Endothelial cell of hepatic sinusoid (primary cell): ENCODE data around the gene NUP88.

ENCODE experiments used
- in situ Hi-C: cut with HindIII; loops from 2 replicates; pipeline ENCODE4 v1.10.0; 2017; ENCODE audit warnings: low sequenced_read_pairs

NUP88 gene

DNA sequence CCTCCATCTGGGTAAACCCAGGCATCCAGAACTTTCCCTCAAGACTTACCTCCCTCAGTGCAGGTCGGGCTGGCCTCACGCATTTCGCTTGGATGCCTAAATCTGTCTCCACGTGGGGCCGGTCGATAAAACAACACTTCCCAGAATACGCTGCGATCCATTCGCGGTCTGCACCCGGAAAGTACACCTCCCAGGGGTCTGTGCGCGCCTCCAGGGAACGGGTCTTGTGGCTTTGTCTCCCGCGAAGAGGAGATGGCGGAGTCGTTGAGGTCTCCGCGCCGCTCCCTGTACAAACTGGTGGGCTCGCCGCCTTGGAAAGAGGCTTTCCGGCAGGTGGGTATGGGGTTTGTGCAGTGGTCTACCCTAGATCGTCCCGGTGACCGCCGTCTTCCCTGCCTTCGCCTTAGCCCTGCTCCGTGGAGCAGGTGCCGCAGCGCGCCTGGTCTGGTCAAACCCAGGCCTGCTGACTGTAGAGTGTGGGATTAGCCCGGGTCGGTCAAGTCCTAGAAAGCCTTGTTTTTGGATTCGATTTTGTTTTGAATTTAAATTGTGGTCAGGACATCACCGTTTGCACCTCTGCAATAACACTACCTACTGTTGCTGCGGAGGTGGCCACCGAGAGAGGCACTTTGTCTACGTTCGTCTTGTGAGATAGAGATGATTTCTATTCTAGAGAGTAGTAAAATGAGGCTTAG, 644 bp upstream of the NUP88 start, which contains the start of gene RPAIN:
TSS of gene RPAIN (plus strand) at position 224 of the 695 bp plus-strand sequence. CDS start at position 253, 29 bp downstream.
- in situ Hi-C loops = no loop called here

DNA sequence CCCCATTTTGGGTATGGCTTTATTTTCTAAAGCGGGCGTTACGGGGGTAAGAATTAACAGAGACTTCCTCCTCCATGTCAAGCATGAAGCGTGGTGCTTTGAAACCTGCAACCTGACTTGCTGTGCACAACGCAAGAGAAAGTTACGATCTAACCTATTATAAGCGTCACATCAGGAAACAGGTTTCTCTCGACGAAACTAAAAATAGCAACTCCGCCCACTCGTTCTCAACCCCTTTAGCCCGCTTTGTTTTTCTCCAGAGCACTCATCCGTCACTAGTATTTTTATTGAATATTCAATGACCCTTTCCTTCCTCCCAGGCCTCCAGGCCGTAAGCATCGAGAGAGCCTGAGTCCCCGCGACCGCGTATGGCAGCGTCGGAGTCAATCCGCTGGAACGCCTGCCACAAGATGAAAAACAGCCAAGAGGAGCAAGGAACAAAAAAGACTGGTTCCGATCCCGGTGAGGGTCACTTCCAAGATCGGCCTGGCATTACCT, 555 bp downstream of the NUP88 start:
- in situ Hi-C loops = no loop called here

DNA sequence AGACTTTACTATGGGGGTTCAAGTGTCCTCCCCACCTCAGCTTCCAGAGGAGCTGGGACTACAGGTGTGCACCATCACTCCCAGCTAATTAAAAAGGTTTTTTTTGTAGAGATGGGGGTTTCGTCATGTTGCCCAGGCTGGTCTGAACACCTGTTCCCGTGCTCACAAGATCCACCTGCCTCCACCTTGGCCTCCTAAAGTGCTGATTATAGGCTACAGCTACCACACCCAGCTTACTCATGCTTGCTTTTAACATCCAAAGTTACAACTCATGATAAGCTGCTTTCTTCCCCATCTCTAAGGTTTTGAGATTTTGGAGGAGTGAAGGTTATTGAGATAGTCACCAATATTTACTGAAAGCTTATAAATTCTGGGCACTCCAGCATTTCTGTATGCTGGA, 2.6 kb downstream of the NUP88 start:
- in situ Hi-C loops = no loop called here

DNA sequence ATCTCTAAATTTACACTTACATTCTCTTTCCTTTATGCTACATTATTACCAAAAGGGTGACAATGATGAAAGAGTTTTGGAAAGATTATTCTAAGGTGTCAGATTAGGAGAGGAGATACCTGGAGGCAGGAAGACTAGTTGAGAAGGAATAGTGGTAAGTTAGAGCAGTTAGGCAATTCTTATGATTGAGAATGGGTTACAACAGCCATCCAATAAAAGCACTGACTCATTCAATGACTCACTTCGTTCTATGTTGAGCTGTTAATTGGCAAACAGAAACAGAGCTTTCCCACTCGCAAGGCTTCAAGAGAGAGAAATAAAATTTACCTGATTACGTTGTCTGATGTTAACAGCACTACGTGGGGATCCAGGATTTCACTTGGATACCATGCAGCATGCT, 5.8 kb downstream of the NUP88 start:
- in situ Hi-C loops = no loop called here

DNA sequence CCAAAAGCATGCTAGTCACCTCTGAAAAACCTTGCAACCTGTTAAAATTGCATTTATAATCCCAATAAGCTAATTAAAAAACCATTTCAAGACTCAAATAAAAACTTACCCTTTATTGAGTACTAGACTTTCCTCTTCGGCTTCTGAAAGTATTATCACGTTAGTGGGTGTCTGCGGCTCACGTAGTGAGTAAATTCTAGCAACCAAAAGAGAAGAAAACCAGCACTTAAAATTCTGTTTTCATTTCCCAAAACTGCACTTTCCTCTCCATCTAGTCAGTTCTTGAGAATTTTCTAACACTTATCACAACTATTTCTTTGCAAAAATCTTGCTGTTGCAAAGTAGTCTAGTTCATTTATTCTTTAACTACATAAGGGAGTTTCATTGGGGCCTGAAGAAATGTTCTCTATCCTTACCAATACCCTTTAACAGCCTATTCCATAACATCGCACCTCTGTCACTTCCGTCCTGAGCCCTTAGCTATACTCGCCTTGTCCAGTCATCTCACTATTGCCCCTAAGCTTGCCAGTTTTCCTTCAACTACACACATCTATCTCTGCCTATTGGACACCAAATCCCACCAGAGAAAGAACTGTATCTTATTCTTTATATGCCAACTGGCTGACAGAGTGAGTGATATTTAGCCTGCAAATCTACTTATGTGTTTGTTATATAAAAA, 8.7 kb downstream of the NUP88 start:
- in situ Hi-C loops = no loop called here

DNA sequence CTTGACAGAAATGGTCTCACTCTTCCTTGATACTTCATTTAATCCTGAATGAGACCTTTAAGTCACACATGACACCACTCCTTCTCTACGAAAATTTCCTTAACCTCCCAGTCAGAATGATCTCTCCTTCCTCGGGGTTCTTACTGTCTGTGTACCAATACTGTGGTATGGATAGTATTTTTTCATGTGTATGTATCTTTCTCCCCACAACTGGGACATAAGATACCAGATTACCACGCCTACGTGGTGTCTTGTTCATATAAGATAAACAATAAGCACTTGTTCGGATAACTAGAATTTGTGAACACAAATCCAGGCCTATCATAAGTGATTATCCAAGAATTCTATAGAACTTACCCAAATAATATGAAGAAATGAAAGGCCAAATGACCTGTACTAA, 11.3 kb downstream of the NUP88 start:
- in situ Hi-C loops = loop anchor here (5.0 kb wide), 1 partner anchor 46 kb away; no protein-coding TSS in a partner anchor

DNA sequence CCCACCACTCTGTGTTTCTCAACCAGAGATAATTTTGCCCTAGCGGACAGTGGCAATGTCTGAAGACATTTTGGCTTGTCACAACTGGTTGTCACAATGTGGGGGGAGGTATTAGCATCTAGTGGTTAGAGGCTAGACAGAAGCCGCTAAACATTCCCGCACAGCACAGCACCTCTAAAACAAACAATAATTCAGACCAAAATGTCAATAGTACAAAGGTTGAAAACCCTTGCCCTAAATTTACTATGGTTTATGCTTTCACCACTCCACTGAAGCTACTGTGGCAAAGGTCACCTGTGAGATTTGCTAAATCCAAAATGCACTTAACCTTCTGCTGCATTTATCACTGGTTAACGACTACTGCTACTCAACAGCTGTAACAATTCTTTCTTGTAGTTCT, 14.1 kb downstream of the NUP88 start:
- in situ Hi-C loops = loop anchor here (5.0 kb wide), 1 partner anchor 43 kb away; no protein-coding TSS in a partner anchor

DNA sequence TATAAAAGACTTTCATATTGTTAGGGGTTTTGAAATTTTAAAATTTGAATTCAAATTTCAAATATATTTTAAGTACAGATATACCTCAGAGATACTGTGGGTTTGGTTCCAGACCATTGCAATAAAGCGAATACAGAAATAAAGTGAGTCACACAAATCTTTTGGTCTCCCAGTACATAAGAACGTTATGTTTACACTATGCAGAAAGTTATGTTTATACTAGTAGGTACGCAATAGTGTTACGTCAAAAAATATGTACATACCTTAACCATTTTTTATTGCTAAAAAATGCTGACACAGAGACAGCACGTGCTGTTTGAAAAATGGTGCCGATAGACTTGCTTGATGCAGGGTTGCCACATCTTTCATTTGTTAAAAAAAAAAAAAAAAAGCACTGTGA, 19.7 kb downstream of the NUP88 start:
- in situ Hi-C loops = no loop called here

DNA sequence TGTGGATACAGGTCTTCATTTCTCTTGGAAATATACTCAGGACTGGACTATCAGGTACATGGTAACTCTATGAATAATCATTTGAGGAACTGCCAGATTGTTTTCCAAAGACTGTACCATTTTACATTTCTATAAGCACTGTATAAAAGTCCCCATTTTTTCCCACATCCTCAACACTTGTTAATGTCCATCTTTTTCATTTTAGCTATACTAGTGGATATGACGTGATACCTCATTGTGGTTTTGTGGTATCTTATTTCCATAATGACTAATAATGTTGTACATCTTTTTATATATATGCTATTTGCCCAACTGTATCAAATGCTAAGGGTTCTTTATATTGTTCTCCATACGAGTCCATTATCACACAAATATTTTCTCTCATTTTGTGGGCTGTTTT, 22.9 kb downstream of the NUP88 start:
- in situ Hi-C loops = no loop called here

DNA sequence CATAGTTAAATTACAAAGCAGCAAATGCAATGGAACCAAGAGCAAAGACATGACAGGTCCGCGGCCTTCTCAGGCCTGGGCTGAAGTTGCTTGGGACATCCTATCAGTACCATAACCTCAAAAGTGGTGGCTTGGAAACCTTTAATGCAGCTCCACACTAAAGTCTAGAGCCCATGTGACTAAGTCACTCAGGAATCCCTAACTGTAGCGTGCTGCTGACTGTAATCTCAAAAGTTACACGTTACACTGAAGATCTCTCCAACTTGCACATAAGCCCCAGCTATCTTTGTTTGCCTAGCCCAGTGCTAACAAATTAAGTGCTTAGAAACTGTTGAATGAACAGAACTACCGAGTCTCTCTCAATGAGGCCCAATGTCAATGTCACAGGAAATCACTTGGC, 27.8 kb downstream of the NUP88 start:
- in situ Hi-C loops = loop anchor here (5.0 kb wide), 1 partner anchor 74 kb away; no protein-coding TSS in a partner anchor

DNA sequence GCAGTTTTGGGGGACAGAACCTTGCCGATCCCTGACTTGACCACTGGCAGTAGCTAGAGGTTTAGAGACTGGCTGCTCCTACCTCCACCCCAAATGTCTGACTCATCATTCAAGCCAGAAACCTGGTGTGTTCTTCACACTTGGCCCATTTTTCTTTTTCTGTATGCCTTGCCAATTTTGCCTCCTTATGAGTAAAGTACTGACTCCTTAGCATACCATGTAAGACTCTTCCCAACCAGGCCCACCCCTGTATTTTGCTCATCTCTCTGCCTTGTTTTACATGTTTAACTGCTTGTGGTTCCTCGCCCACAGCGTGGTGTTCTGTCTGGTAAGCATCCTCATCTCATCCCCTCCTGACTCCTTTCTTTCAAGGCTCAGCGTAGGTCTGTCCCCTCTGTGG, 37.9 kb downstream of the NUP88 start:
- in situ Hi-C loops = no loop called here

DNA sequence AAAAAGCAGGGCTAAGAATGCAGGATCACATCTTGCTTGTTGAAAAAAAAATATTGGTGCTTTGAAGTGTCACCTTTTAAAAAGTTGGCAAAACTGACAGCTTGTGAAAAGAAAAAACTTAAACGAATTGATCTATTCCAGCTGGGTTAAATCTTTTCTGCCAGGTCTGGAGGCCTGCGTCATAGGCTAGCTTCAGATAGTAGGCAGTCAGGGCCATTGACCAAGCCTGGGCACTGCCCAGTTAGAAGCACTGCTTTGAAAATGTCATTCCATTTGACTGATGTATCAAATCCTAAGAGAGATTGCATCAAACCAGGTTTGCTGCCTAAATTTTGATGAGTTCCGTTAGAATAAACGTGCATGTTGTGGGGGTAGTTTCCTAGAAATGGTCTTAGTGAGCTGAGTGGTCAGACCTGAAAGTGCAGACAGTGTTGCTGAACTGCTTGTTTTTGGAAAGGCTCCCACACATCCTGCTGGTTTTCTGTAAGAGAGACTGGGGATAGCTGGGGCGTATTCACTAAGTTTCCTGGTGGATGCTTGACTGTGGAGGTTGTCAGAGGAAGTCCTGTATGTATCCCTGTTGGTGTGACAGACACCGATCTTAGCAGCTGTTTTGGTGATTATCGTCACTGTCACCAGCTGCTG, 38.8 kb downstream of the NUP88 start:
- in situ Hi-C loops = no loop called here

DNA sequence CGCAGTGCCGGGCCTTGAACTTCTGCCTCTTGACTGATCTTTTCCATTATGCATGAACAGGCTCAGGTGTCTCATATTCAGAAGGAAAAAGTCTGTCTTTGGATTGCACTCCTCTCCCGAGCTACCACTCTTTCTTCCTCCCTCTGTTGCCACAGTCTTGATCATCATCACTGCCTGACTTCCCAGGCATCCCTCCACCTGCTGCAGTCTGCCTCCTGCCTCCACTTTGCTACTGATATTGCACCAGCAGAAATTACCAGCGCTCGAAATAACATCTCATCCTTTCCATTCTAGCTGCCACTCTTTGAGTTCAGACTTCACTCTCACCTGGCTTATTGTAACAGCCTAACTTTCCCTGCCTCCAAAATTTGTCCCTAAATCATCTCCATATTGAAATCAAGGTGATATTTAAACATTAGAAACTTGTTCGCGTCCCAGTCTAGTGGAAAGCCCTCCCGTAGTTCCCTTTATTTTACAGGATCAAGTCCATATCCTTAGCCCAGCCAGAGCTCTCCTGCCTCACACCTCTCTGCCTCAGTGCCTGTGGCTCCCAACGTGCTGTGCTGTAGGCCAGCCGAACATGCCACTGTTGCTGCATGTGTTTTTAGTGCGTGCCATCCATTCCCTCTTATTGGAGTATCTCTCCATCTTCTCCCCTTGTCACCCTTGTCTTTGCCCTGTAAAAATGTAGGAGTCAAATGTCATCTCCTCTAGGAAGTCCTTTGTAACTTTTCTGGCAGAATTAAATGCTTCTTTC, 39.9 kb downstream of the NUP88 start:
- in situ Hi-C loops = no loop called here

DNA sequence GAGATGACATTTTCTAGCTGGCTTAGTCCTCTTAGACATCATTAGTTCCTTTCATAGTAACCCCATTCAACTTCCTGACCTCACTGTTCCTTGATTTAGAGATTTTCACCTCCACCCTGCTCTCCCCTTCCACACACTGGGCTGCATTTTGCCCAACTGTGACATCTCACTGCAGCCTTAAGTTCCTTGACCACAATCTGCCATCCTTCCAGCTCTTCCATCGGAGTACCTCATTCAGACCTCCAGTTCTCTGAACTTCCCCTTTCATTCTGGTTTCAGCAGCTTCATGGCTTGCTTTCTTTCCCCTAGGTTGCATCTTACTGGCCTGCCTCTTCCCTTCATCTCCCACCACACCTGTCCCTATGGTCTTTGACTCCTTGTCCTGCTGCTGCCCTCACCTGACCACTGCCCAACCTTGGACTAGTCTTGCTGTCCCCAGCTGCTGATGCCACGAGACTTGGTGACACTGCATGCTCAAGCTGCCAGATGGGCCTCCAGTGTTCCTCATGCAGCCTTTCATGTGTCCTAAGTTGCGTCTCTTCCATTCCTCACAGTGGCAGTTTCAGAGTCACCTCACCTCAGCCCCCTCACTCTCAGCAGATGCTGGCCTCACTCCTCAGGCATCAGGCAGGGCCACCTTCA, 40.8 kb downstream of the NUP88 start:
- in situ Hi-C loops = no loop called here

DNA sequence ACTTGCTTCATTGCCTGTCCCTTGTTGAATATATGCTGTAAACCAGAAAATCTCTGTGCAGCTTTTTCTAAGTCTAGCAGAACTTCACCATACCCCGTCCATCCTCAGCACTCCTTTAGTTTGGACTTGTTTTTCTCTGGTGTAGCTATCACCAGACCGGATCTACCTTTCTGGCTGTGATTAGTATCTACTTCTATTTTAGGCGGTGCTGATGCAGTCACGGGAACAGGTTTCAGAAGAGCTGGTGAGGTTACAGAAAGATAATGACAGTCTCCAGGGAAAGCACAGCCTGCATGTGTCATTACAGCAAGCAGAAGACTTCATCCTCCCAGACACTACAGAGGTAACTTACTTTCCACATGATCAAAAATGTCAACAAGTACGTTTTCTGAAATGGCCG, 46.4 kb downstream of the NUP88 start:
- in situ Hi-C loops = loop anchor here (5.0 kb wide), 1 partner anchor 86 kb away; no protein-coding TSS in a partner anchor

DNA sequence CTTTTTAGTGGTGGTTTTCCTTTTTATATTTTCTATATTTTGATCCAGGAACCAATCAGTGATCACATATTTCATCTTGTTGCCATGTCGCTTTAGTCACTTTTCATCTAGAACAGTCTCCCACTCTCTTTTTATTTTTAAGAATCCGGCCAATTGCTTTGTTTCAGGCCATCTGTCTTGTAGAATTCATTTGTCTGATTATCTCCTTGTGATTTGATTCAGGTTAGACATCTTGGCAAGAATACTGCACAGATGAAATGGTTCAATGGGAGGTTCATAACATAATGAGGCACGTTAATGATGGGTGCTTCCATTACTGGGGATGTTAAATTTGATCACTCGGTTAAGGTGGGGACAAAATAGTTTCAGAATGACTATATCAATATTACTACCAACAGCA, 49.1 kb downstream of the NUP88 start:
- in situ Hi-C loops = loop anchor here (5.0 kb wide), 1 partner anchor 83 kb away; no protein-coding TSS in a partner anchor

DNA sequence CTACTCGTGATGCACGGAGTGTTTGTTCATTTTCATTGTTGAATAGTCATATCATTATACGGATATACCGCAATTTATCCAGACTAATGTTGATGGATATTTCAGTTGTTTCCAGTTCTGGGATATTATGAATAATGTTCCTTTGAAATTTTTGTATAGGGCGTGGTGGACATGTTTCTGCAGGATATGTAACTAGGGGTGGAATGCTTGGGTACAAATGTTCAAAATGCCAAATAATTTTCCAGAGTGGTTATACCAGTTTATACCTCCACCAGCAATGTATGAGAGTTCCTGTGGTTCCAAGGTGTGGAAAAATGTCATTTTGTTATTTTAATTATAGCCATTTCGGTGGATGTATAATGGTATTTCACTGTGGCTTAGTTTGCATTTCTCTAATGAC, 53.6 kb downstream of the NUP88 start:
- in situ Hi-C loops = no loop called here

DNA sequence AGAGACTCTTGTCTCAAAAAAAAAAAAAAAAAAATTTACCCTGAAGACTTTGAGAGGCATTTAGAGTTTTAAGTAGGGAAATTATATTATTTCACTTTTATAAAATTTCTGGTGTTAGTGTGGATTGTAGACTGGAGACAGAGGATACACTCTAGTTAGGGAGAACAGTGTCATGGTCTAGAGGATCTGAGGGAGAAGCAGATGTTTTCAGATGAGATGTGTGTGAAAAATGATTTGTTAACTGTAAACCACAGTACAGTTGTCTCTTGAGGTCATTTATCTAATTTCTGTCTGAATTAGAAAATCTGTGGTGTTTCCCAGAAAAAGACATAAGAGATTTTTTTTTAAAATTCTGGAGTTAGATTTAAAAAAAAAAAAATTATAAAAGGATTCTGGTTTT, 54.8 kb downstream of the NUP88 start:
- in situ Hi-C loops = loop anchor here (5.0 kb wide), 1 partner anchor 43 kb away; no protein-coding TSS in a partner anchor

DNA sequence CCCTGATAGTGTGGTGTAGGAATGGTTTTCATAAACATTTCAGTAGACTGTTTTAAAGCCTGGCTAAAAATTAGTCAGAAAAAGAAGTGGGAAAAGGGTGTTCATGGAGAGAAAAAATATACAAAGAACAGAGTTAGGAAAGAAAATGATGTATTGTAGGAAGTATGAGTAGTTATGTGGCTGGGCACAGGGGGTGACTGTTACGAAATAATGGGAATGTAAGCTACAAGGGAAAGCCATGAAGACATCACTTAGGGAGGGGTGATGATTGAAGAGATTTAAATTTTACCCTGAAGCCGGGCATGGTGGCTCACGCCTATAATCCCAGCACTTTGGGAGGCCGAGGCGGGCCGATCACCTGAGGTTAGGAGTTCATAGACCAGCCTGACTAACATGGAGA, 55.3 kb downstream of the NUP88 start:
- in situ Hi-C loops = loop anchor here (5.0 kb wide), 1 partner anchor 43 kb away; no protein-coding TSS in a partner anchor

DNA sequence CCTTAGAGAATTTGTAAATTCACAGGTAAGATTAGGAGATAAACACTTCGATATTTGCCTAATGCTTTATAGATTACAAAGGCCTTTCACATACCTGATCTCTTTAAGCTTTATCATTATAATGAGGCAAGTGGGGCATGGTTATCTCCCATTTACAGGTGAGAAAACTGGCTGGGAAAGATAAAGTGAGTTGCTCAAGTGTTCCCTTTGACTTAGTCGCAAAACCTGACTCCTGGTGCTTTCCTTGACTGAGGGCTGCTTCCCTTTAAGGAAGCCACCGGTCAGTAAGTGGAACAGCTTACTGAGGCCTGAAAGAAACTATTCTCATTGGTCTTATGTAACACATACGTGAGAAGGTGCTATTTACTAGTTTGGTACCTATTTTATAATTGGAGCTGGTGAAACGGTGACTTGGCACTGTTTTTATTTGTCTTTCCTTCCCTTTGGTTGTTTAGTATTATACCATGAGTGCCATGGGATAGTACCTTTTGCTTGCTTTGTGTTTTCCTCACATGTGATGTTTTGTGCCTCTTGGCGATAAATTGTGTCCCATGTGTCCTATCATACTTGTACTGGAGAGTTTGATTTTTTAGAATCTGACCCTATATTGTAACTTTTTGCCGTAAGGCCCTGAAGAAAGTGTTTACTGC, 57.2 kb downstream of the NUP88 start:
- in situ Hi-C loops = loop anchor here (5.0 kb wide), 1 partner anchor 45 kb away; no protein-coding TSS in a partner anchor
